ENCODE results near the gene TMEM266.
A peak's percentile ranks its signal among the peaks of the same experiment; 100 is the strongest.

The TMEM266 gene

GRCh38 chr15:76070921-76071635 lies 11.3 kb downstream of the TMEM266 start:
- H3K9ac ChIP-seq (ENCODE audit: low read length) = no peak overlapping the region
- DNase-seq (ENCODE audit: low read depth) = no peak
- no peaks in the 10 kb centered on the region for H3K36me3 ChIP-seq (ENCODE audit: control insufficient read depth, insufficient read depth, low read length, severe bottlenecking)

GRCh38 chr15:76071806-76072205 lies 12.0 kb downstream of the TMEM266 start:
- Histone ChIP-seq H3K4me3 (ENCODE audit: low read length) (no peak overlapping the region), H3K27me3 (replicated peaks; ENCODE audit: control insufficient read depth, insufficient read depth, low read length) (peaks cover 35% of the 10 kb centered on the region), H3K9ac (ENCODE audit: low read length) (no peak overlapping the region), H3K4me1 (ENCODE audit: control insufficient read depth, insufficient read depth, low read length) (no peaks in the 10 kb centered on the region), H3K9me3 (ENCODE audit: control insufficient read depth, low read length) (no peaks in the 10 kb centered on the region), H3K36me3 (ENCODE audit: control insufficient read depth, insufficient read depth, low read length, severe bottlenecking) (no peaks in the 10 kb centered on the region)
- DNase-seq (ENCODE audit: low read depth) = no peak

More at GRCh38 chr15:76070921-76071635, 11.3 kb downstream of the TMEM266 start:
- Histone ChIP-seq H3K4me3 (ENCODE audit: low read length) (no peak overlapping the region), H3K27me3 (replicated peaks; ENCODE audit: control insufficient read depth, insufficient read depth, low read length) (peaks cover 41% of the 10 kb centered on the region), H3K9me3 (ENCODE audit: control insufficient read depth, low read length) (no peaks in the 10 kb centered on the region), H3K4me1 (ENCODE audit: control insufficient read depth, insufficient read depth, low read length) (no peaks in the 10 kb centered on the region)

- DNase-seq (ENCODE audit: low read depth) = peak; percentile 15
- Histone ChIP-seq H3K36me3 (ENCODE audit: control insufficient read depth, insufficient read depth, low read length, severe bottlenecking) (no peaks in the 10 kb centered on the region), H3K9me3 (ENCODE audit: control insufficient read depth, low read length) (no peaks in the 10 kb centered on the region), H3K4me3 (ENCODE audit: low read length) (no peak overlapping the region), H3K27me3 (replicated peaks; ENCODE audit: control insufficient read depth, insufficient read depth, low read length) (peaks cover 28% of the 10 kb centered on the region), H3K4me1 (ENCODE audit: control insufficient read depth, insufficient read depth, low read length) (no peaks in the 10 kb centered on the region), H3K9ac (ENCODE audit: low read length) (no peak overlapping the region)
Observed at GRCh38 chr15:76073554-76073953, 13.8 kb downstream of the TMEM266 start.

- DNase-seq (ENCODE audit: low read depth) = no peak
- Histone ChIP-seq H3K9ac (ENCODE audit: low read length) (no peak overlapping the region), H3K9me3 (ENCODE audit: control insufficient read depth, low read length) (no peaks in the 10 kb centered on the region), H3K4me3 (ENCODE audit: low read length) (no peak overlapping the region), H3K27me3 (replicated peaks; ENCODE audit: control insufficient read depth, insufficient read depth, low read length) (peaks cover 20% of the 10 kb centered on the region), H3K36me3 (ENCODE audit: control insufficient read depth, insufficient read depth, low read length, severe bottlenecking) (no peaks in the 10 kb centered on the region), H3K4me1 (ENCODE audit: control insufficient read depth, insufficient read depth, low read length) (no peaks in the 10 kb centered on the region)
Observed at GRCh38 chr15:76075046-76075445, 15.3 kb downstream of the TMEM266 start.

- Histone ChIP-seq H3K9me3 (ENCODE audit: control insufficient read depth, low read length) (no peaks in the 10 kb centered on the region), H3K27me3 (replicated peaks; ENCODE audit: control insufficient read depth, insufficient read depth, low read length) (peaks cover 18% of the 10 kb centered on the region), H3K4me1 (ENCODE audit: control insufficient read depth, insufficient read depth, low read length) (no peaks in the 10 kb centered on the region), H3K36me3 (ENCODE audit: control insufficient read depth, insufficient read depth, low read length, severe bottlenecking) (no peaks in the 10 kb centered on the region), H3K9ac (ENCODE audit: low read length) (no peak overlapping the region), H3K4me3 (ENCODE audit: low read length) (no peak overlapping the region)
- DNase-seq (ENCODE audit: low read depth) = no peak
Observed at GRCh38 chr15:76078285-76078877, 18.6 kb downstream of the TMEM266 start.

DNA sequence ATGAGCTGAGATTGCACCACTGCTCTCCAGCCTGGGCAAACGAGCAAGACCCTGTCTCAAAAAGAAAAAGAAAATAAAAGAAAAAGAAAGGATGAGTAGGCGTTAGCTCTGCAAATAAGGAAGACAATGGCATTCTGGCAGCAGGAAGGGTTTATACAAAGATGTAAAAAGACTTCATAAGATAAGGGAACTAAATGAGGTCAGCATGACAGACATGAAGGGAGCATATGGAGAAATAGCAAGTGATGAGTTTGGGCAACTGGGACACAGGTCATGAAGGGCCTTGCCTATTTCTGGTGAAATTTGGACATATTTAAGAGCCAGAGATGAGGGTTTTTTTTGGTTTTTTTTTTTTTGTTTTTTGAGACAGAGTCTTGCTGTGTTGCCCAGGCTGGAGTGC lies 24.5 kb downstream of the TMEM266 start:
- Histone ChIP-seq H3K27me3 (replicated peaks; ENCODE audit: control insufficient read depth, insufficient read depth, low read length) (peaks cover 25% of the 10 kb centered on the region), H3K4me3 (ENCODE audit: low read length) (no peak overlapping the region), H3K9me3 (ENCODE audit: control insufficient read depth, low read length) (no peaks in the 10 kb centered on the region), H3K36me3 (ENCODE audit: control insufficient read depth, insufficient read depth, low read length, severe bottlenecking) (no peaks in the 10 kb centered on the region), H3K9ac (ENCODE audit: low read length) (no peak overlapping the region), H3K4me1 (ENCODE audit: control insufficient read depth, insufficient read depth, low read length) (no peaks in the 10 kb centered on the region)
- no peak for DNase-seq (ENCODE audit: low read depth)

- H3K9me3 ChIP-seq (ENCODE audit: control insufficient read depth, low read length) = peaks cover 4% of the 10 kb centered on the region
- H3K27me3 ChIP-seq (replicated peaks; ENCODE audit: control insufficient read depth, insufficient read depth, low read length) = peaks cover 35% of the 10 kb centered on the region
- DNase-seq (ENCODE audit: low read depth) = no peak
- H3K9ac ChIP-seq (ENCODE audit: low read length) = no peak overlapping the region
- no peak overlapping the region for H3K4me3 ChIP-seq (ENCODE audit: low read length)
- no peaks in the 10 kb centered on the region for H3K4me1 ChIP-seq (ENCODE audit: control insufficient read depth, insufficient read depth, low read length)
- H3K36me3 ChIP-seq (ENCODE audit: control insufficient read depth, insufficient read depth, low read length, severe bottlenecking) = no peaks in the 10 kb centered on the region
Observed at GRCh38 chr15:76098685-76099084, 38.9 kb downstream of the TMEM266 start.

DNA sequence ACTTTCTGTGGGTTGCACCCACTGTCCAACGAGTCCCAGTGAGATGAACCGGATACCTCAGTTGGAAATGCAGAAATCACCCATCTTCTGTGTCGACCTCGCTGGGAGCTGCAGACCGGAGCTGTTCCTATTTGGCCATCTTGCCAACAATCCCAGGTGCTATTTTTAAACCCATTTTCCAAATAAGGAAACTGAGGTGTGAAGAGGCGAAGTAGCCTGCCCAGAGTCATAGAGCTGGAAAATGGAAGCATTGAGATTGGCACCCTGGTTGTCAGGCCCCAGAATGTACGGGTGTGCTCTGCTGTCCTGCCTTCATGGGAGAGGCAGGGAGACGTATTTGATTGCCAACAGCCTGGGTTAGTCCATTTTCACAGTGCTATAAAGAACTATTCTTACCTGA lies 39.6 kb downstream of the TMEM266 start:
- peaks cover under 1% of the 10 kb centered on the region for H3K9me3 ChIP-seq (ENCODE audit: control insufficient read depth, low read length)
- no peaks in the 10 kb centered on the region for H3K4me1 ChIP-seq (ENCODE audit: control insufficient read depth, insufficient read depth, low read length)
- no peak overlapping the region for H3K9ac ChIP-seq (ENCODE audit: low read length)
- DNase-seq (ENCODE audit: low read depth) = no peak
- H3K4me3 ChIP-seq (ENCODE audit: low read length) = no peak overlapping the region
- peaks cover 35% of the 10 kb centered on the region for H3K27me3 ChIP-seq (replicated peaks; ENCODE audit: control insufficient read depth, insufficient read depth, low read length)
- no peaks in the 10 kb centered on the region for H3K36me3 ChIP-seq (ENCODE audit: control insufficient read depth, insufficient read depth, low read length, severe bottlenecking)

DNA sequence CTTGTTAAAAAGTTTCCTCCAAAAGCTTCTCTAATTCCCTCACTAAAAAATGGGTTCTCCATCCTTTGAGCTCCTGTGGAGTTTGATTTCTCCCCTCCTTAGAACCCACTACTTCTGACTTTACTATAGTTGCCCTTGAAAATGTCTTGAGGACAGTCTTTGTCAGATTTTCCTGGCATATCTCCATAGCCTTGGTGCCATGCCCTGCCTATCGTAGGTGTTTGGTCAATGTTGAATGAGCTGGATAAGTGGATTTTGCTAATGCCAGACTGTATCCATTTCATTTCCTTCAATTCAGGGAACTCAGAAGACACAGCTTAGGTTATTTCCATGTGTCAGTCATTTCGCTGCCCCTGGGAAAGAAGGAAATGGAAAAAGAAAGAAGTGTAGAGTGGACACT lies 40.6 kb downstream of the TMEM266 start:
- Histone ChIP-seq H3K9ac (ENCODE audit: low read length) (no peak overlapping the region), H3K9me3 (ENCODE audit: control insufficient read depth, low read length) (no peaks in the 10 kb centered on the region), H3K4me3 (ENCODE audit: low read length) (no peak overlapping the region), H3K27me3 (replicated peaks; ENCODE audit: control insufficient read depth, insufficient read depth, low read length) (peaks cover 35% of the 10 kb centered on the region), H3K4me1 (ENCODE audit: control insufficient read depth, insufficient read depth, low read length) (no peaks in the 10 kb centered on the region), H3K36me3 (ENCODE audit: control insufficient read depth, insufficient read depth, low read length, severe bottlenecking) (no peaks in the 10 kb centered on the region)
- DNase-seq (ENCODE audit: low read depth) = no peak

DNA sequence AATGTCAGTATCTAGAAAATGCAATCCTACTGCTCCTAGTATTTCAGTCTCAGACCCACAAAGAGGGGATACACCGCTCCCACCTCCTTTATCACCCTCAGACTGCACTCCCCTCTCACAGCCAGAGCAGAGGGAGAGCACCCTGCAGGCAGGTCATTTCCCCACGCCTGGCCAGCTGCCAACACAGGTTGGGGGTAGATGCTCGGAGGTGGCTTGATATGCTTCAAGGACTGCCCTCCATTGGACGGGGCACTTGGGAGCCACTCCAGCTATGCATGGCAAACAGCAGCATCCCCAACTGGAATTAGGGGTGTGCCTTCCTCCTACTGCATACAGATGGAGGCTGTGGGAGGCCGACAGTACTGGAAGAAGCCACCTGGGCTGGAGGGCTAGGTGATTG lies 41.9 kb downstream of the TMEM266 start:
- peaks cover 37% of the 10 kb centered on the region for H3K27me3 ChIP-seq (replicated peaks; ENCODE audit: control insufficient read depth, insufficient read depth, low read length)
- no peak overlapping the region for H3K9ac ChIP-seq (ENCODE audit: low read length)
- H3K36me3 ChIP-seq (ENCODE audit: control insufficient read depth, insufficient read depth, low read length, severe bottlenecking) = no peaks in the 10 kb centered on the region
- H3K4me3 ChIP-seq (ENCODE audit: low read length) = no peak overlapping the region
- no peak for DNase-seq (ENCODE audit: low read depth)
- H3K9me3 ChIP-seq (ENCODE audit: control insufficient read depth, low read length) = no peaks in the 10 kb centered on the region
- no peaks in the 10 kb centered on the region for H3K4me1 ChIP-seq (ENCODE audit: control insufficient read depth, insufficient read depth, low read length)

DNA sequence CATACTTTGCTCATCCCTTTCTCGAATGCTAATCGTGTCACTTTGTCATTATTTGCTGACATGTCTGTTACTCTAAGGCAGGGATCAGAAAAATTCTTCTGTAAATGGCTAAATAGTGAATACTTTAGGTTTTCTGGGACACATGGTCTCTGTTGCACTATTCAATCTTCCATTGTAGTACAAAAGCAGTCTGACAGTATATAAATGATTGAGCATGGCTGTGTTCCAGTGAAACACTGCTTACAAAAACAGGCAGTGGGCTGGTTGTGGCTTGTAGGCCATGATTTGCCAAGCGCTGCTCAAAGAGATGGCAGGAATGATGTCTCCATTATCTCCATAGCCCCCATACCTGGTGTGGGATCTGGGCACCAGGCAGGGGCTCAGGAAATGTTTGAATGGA lies 45.6 kb downstream of the TMEM266 start:
- Histone ChIP-seq H3K4me3 (ENCODE audit: low read length) (no peak overlapping the region), H3K9ac (ENCODE audit: low read length) (no peak overlapping the region), H3K9me3 (ENCODE audit: control insufficient read depth, low read length) (no peaks in the 10 kb centered on the region), H3K27me3 (replicated peaks; ENCODE audit: control insufficient read depth, insufficient read depth, low read length) (peaks cover 30% of the 10 kb centered on the region), H3K36me3 (ENCODE audit: control insufficient read depth, insufficient read depth, low read length, severe bottlenecking) (no peaks in the 10 kb centered on the region), H3K4me1 (ENCODE audit: control insufficient read depth, insufficient read depth, low read length) (no peaks in the 10 kb centered on the region)
- DNase-seq (ENCODE audit: low read depth) = no peak

- H3K4me1 ChIP-seq (ENCODE audit: control insufficient read depth, insufficient read depth, low read length) = no peaks in the 10 kb centered on the region
- H3K4me3 ChIP-seq (ENCODE audit: low read length) = no peak overlapping the region
- no peaks in the 10 kb centered on the region for H3K9me3 ChIP-seq (ENCODE audit: control insufficient read depth, low read length)
- H3K36me3 ChIP-seq (ENCODE audit: control insufficient read depth, insufficient read depth, low read length, severe bottlenecking) = no peaks in the 10 kb centered on the region
- H3K9ac ChIP-seq (ENCODE audit: low read length) = no peak overlapping the region
- no peak for DNase-seq (ENCODE audit: low read depth)
- H3K27me3 ChIP-seq (replicated peaks; ENCODE audit: control insufficient read depth, insufficient read depth, low read length) = peaks cover 25% of the 10 kb centered on the region
Observed at GRCh38 chr15:76105911-76106310, 46.1 kb downstream of the TMEM266 start.
